GM18499 (cell line): ENCODE measurements around the gene CASK.

ENCODE experiments used
- ATAC-seq: cut with Tn5 transposase; IDR thresholded peaks from one replicate; pipeline ENCODE4 v1.9.1; 2021; ENCODE audit warnings: moderate number of reproducible peaks; ENCODE audit not compliant: insufficient read depth, unreplicated experiment

CASK gene

DNA sequence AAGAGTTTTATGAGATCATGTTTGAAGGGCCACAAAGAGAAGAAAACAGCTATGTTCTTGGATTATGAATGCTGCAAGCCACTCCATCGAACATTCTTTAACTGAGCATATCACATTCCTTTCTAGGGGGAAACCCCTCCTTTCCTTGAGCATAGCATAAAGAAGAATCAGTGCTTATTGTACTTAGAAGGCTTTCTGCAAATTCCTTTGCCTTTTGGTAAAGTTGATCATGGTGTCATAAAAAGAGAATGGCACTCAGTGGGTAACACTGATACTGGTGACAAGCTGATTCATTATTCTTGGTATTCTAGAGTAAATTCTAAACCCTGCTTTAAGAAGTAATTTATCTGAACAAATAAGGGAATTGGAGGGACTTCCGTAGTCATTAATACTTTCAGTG lies 323.1 kb downstream of the CASK start:
- no peak for ATAC-seq

DNA sequence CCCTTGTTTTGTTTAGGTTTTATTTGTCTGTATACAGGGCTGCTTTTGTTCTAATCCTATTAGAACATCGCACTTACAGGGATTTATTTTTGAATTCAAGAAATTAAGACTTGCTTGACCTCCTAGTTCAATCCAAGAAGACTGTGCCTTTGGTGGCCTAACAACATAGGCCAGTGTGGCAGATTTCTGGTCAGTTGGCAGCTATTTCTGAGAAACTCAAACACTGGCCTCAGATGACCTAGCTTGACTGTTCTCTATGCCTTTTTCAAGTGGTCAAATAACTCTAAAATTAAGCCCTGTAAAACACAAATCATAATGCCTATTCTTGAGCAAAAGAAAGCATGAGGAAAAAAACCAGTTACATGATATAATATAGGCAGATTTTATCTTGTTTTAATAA lies 323.8 kb downstream of the CASK start:
- no peak for ATAC-seq

- ATAC-seq, result peak; percentile 99
Measured at GRCh38 chrX:41596596-41596995, 326.8 kb downstream of the CASK start.

DNA sequence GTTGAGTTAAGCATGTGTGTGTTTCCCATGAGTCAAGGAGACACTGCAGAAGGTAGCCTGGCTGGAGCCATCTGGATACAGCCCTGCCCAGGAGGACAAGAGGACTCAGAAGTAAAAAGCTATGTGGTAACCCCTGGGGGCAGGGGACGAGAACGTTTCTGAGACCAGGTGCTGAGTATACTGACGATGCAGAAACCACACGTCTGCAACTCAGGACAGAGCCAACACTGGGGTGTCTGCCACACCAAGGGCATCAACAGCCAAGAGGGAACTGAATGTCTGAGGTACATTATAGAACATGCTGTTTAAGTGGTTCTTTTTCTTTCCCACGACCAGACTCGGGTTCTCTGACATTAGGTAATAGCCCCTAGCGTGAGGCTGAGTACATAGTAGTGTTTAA lies 328.7 kb downstream of the CASK start:
- no peak for ATAC-seq

DNA sequence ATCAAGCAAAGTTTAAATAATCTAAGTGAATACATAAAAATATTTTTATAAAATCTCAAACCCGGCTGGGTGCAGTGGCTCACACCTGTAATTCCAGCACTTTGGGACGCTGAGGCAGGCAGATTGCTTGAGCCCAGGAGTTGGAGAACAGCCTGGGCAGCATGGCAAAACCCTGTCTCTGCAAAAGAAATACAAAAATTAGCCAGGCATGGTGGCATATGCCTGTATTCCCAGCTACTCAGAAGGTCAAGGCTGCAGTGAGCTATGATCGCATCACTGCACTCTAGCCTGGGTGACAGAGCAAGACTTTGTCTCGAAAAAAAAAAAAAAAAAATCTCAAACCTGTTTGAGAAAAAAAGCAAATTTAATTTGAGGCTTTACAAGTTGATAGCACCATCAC lies 331.4 kb downstream of the CASK start:
- no peak for ATAC-seq

GRCh38 chrX:41590641-41591040 lies 332.7 kb downstream of the CASK start:
- ATAC-seq, result no peak

DNA sequence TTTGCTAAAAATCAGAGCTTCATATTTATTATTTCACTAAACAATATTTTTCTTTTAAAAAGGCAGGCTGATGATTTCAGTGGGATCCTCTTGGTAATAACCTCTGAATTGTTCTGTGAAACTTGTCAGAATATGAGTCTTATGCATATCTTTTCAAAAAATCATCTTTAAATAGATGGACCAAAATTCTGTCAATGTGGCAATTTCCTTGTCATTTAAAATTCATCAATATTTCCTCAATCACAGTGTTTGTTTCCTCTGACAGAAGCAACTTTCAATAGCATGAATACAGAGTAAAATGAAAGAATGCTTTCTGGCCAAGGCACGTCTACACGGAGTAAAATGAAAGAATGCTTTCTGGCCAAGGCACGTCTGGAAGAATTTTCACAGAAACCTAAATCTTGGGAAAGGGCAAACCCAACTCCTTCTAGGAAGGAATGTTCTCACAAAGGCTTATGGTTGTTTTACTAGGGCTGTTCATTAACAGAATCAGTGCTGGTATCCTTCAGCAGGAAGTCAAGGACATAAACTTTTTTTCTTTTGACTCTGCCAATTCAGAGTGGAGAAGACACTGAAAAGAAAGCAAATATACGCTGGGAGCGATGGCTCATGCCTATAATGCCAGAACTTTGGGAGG lies 333.6 kb downstream of the CASK start:
- no peak for ATAC-seq

DNA sequence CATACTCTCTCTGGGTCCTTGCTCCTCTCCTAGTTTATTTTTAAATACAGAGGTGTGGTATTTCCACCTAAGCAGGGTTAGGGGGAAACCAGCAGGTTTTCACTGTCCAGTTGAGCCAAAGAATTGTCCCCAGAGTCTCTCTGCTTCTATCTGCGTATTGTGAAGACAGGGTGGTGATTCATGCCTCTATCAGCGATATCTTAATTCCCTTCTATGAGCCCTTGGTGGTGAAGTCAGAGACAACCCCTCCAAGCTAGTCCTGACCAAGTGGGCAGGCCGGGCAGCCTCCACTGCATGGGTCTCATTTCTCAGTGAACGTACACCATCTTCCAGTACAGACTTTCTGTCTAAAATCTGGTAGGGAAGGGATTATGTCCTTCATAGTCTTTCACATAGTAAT lies 335.1 kb downstream of the CASK start:
- ATAC-seq, result no peak

GRCh38 chrX:41580423-41581064 lies 342.8 kb downstream of the CASK start:
- ATAC-seq, result no peak

DNA sequence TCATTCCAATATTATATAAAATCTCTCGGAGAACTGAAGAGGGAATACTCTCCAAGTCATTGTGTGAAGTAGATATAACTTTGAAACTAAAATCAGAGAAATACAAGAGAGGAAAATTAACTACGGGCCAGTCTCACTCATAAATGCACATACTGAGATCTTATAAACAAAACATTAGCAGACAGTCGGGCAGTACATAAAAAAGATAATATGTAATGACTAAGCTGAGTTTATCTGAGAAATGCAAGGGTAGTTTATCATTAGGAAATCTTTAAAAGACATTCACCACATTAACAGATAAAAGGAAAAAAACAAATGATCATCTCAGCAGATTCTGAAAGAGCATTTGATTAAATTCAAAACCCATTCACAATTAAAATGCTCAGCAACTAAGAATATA lies 359.5 kb downstream of the CASK start:
- no peak for ATAC-seq

DNA sequence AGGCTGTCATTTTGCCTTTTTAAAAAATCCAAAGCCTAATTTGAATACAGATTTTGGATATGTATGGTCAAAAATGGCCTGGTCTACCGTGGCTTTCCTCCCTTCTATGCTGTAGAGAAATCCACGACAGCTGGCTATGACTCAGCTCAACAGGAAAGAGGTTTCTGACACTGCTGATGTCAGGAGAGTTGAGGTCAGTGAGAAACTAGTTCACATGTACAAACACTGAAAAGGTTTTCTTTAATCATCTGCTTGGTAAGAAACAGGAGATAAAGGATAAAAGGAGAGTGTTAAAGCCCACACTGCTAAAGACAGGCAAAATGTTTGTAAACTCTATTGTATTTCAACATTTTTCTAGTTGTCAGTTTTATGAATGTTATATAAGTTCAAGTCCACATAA lies 362.3 kb downstream of the CASK start:
- no peak for ATAC-seq

- ATAC-seq, result no peak
Measured at GRCh38 chrX:41559235-41560052, 363.9 kb downstream of the CASK start.

- ATAC-seq, result no peak
Measured at GRCh38 chrX:41558531-41558930, 364.8 kb downstream of the CASK start.

DNA sequence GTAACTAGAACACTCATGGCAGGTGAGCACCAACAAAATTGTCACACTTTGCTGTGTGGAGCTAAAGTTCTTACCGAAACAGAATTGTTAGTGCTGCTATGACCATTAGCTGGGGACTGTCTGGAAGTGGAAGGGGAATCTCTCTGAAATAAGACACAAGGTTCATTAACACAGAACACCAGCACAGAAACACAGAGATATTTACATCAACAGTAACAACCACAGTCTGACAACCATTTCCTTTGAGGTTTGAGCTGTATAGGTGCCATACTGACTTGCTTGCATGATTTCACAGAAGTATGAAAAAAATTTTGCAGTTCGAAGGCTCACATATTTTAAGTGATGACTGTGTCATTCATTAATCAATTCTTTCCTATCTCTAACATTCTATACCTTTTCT lies 366.4 kb downstream of the CASK start:
- no peak for ATAC-seq

GRCh38 chrX:41553688-41554087 lies 369.7 kb downstream of the CASK start:
- no peak for ATAC-seq

- no peak for ATAC-seq
Measured at GRCh38 chrX:41548411-41548810, 374.9 kb downstream of the CASK start.

- ATAC-seq, result no peak
Measured at GRCh38 chrX:41543668-41544067, 379.7 kb downstream of the CASK start.

DNA sequence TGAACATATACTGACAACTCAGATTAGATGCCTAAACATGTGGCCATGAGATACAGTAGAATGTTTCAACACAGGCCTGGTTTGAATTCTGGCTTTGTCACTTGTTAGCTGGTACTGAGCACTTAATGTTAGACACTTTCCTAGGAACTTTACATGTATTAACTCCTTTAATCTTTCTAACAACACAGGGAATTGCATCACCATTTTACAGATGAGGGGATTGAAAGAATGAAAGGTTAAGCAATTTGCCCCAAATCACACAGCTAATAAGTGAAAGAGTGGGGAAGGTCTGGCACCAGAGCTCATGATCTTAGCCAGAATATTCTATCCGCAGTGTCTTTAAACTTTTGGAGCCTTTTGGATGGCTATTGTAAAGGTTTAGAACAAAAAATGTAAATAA lies 380.3 kb downstream of the CASK start:
- ATAC-seq, result no peak

- no peak for ATAC-seq
Measured at GRCh38 chrX:41542536-41542935, 380.8 kb downstream of the CASK start.

- ATAC-seq, result no peak
Measured at GRCh38 chrX:41542135-41542534, 381.2 kb downstream of the CASK start.

- no peak for ATAC-seq
Measured at GRCh38 chrX:41541386-41541785, 382.0 kb downstream of the CASK start.

- no peak for ATAC-seq
Measured at GRCh38 chrX:41538707-41539106, 384.6 kb downstream of the CASK start.
